ENCODE measurements around the gene DPP9.

DPP9 gene

GRCh38 chr19:4709440-4710280 is 14.0 kb downstream of the DPP9 start:
- DNase-seq (ENCODE audit: low read depth in 3 of 3) = no peak

DNA sequence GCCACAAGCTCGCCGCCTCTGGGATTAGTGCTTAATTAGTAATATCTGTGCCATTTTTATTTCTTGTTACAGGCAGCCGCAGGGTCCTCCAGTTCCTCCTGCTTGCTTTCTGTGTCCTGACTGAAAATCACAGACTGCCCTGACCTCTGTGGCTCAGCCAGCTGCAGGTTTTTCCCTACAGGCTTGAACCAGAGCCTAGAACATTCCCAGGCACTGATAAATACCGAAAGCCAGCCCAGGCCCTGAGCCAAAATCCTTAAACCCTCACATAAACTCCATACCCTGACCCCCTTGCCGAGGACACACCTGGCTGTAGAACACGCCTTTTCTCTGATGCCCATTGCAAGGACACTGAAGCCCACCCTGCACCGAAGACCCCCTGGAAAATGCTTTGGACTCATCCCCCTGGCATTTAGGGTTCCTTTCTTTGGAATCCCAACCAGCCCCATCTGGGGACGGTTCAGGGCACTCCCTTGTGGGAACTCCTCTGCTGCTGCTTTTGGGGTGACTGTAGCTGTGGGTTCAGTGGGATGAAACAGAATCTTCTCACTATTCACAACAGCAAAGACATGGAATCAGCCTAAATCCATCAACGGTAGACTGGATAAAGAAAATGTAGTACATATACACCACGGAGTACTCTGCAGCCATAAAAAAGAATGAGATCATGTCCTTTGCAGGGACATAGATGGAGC is 15.5 kb downstream of the DPP9 start:
- DNase-seq (ENCODE audit: low read depth in 3 of 3) = no peak

DNA sequence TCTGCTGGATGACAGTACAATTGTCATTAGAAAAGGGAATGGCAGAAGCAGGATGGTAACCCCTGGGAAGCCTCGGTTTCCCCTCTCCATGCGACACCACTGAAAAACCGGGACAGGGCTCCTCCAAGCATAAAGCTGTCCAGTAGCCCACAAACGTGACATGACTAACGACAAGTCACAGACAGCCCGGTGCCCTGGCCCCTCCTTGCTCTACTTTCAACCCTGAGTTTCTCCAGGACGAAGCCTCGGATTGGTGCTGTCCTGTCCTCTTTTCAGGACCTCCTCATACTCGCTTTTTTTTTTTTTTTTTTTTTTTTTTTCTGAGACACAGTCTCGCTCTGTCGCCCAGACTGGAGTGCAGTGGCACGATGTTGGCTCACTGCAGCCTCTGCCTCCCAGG is 16.3 kb downstream of the DPP9 start:
- no peak for DNase-seq (ENCODE audit: low read depth in 3 of 3)

DNA sequence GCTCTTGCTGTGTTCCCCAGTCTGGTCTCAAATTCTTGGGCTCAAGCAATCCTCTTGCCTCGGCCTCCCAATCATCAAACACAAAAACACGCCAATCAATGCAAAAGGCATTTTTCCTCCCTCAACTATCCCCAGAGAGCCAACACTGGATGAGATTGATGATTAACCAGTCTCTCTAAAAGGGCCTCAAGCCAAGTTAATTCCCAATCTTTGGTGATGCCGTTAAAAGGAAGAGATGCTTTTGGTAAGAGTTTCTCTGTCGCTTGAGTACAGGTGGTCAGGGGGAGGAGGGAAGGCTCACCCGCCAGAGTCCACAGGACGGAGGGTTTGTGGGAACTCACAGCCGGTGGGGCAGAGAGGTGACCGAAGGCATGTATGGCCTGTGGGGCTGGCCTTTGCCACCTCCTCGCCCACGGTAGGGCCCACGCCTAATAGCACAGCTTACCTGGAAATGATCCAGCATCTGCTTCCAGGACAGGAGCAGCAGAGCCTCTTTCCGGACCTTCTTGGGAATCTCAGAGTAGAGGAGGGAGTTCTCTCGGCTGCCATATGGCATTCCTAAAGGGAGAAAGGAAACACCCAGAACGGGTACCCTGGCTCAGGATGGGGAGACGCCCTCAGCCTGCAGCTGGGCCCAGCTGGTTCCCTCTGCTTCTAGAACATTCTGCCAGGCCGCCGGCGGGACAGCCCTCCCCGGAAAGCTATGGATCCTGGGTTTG is 18.1 kb downstream of the DPP9 start:
- no peak for DNase-seq (ENCODE audit: low read depth in 3 of 3)

- no peak for DNase-seq (ENCODE audit: low read depth in 3 of 3)
Observed at GRCh38 chr19:4704317-4704673, 19.3 kb downstream of the DPP9 start.

DNA sequence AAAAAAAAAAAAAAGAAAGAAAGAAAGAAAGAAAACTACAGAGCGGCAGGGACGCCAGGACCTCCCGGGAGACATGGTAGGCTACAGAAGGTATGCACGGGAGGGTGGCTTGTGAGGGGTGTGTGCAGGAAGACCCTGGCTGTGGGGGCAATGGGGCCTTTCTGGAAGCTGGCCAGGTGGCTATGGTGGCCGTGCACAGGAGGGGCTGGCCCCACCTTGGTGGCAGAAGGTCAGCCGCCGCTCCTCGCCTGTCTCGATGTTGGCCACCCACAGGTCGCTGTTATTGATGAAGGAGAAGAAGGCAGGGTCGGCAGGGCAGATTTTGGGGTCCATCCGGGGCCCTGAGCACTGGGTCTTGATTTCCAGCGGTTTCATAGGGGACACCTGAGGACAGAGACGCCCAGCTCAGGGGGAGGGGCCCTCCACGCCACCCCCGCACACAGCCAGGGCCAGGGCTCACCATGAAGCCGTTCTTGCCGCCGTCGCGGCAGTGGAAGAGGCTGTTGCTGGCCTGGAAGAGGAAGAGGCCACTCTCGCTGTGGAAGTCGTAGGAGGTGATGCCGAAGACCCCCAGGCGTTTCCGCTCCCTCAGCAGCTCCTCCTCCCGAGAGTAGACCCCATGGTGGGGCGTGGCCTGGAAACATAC is 19.8 kb downstream of the DPP9 start:
- no peak for DNase-seq (ENCODE audit: low read depth in 3 of 3)

- DNase-seq (ENCODE audit: low read depth in 3 of 3) = no peak
Observed at GRCh38 chr19:4702764-4703163, 20.9 kb downstream of the DPP9 start.

GRCh38 chr19:4701557-4701956 is 22.1 kb downstream of the DPP9 start:
- no peak for DNase-seq (ENCODE audit: low read depth in 3 of 3)

- no peak for DNase-seq (ENCODE audit: low read depth in 3 of 3)
Observed at GRCh38 chr19:4700693-4700970, 23.0 kb downstream of the DPP9 start.

- DNase-seq (ENCODE audit: low read depth in 3 of 3) = no peak
Observed at GRCh38 chr19:4699826-4700692, 23.6 kb downstream of the DPP9 start.

DNA sequence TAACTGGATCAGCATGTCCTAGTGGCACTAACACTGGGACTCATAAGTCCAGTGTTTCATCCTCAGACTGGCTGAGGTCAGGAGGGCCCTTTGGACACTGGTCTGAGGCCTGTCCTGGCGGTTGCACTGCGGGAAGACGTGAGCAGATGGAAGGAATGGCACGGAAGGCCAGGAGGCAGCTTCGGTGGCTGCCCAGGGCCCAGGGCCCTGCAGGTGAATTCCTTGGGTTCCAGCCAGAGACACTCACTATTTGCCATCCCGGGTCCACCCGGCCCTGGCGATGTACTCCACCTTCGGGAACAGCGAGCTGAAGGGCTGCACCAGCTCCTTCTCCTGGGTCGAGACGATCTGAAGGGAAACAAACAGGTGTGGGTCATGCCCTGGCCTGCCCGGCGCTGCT is 26.3 kb downstream of the DPP9 start:
- no peak for DNase-seq (ENCODE audit: low read depth in 3 of 3)

DNA sequence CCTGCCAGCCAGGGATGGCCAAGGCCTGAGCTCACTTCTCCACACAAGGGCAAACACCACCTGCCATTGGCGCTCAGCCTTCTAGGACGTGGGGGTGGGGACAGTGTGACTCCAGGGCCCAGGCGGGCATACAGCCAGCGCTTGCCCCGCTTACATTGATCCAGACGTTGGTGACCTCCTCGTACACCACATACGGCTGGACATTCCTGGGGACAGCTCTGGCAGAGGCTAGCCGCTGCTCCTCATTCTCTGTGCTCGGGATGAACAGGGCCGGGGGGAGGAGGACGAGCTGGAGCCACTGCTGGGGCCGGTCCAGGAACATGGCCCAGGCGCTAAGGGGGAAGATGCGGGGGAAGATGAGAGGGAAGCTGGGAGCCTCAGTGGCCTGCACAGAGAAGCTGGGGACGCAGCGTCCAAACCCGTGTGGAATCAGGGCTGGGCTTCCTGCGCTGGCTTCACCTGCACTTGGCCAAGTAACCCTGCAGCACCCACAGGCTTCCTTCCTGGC is 28.4 kb downstream of the DPP9 start:
- no peak for DNase-seq (ENCODE audit: low read depth in 3 of 3)

DNA sequence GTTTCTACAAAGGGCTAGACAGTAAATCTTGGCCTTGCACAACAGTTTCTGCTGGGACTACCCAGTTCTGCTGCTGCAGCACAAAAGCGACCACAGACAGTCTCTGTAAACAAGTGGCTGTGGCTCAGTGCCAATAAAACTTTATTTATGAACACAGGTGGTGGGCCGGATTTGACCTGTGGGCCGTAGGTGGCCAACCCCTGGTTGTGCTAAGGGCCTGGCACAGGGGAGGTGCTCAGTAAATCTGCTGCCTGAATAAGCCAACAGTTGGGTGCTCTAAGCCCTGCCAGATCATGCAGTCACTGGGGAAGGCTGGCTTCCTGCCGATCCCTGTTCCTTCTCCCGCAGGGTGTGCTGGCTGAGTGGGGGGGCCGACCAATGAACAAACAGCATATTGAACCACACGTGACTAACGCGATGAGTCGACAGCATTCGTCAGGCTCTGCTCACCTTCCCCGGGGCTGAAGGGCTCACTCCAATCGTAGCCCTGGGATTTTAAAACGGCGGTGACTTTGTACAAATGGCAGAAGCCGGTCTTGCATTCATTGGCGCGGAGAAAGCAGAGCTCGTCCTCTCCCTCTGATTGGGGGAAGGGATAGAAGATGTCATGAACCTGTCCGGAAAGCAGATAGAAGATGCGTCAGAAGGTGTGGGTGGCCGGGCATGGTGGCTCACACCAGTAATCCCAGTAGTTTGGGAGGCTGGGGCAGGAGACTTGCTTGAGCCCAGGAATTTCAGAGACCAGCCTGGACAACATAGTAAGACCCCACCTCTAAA is 29.2 kb downstream of the DPP9 start:
- DNase-seq (ENCODE audit: low read depth in 3 of 3) = no peak

DNA sequence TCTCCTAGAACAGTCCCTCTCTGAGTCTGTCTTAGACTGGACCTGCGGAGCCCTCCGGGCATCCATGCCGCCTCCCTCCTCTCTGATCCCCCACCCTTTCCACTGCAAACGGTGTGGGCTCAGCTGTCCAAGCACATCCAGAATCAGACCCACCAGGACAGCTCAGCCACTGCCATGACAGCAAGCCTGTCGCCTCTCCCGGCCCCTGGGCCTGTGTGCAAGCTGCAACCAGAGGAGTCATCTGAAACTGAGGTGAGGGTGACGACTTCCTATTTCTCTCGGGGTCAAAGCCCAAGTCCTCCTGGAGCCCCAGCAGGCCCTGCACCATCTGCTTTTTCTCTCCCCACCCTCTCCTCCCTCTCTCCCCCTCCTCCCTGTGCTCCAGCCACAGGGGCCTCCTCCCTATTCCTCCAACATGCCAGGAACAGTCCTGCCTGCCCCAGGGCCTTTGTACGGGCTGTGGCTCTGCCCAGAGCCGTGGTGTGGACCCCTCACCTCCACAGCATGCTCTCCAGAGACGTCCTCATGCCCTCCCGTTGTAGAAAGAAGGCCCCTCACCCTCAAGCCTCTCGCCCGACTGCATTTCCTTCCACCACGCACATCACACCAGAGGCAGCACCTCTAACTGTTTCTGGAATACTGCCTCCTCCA is 30.0 kb downstream of the DPP9 start:
- DNase-seq (ENCODE audit: low read depth in 3 of 3) = no peak

DNA sequence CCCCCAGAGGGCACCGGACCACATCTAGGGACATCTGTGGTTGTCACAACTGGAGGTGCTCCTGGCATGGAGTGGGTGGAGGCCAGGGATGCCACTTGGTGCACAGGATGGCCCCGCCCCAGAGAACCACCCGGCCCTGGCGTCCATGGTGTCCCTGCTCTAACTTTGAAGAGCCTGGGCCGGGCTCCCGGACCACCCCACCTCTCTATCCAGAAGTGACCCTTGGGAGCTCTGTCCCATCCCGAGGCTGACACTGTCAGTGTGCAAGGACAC is 30.6 kb downstream of the DPP9 start:
- DNase-seq (ENCODE audit: low read depth in 3 of 3) = no peak

DNA sequence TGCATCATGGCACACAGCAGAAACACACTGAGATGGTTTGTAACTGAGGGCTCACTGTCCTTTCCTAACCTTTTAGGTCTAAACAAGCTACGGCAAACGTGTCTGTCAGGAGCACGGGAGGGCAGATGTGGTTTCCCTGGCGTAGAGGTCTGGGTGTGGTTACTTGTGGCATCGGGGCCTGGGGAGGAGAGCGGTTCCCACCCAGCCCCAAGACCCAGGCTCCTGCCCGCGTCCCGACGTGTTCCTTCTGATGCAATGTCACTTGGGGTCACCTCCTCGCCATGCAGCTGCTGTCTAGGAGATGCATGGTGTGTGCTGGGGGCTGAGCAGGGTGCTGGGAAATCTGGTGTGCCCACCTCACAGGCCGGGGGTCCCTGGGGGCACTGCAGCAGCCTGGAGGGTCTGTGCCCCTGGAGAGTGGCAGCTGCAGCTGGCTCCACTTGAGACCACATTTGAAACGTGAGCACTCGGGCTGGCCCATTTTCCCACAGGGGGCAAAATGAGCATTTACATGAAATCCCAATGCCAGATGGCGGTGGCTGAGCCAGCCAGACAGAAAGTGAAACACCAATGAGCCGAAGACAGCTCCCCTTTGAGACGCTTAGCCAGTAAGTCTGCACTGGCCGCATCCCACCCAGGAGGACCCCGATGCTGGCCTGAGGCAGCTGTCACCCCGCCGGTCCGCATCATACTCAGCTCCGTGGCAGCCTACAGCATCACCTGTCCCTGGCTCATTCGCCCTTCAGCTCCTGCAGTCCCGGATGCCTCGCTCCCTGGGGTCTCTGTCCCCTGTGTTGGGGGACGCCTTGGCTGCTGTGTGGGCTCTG is 31.2 kb downstream of the DPP9 start:
- no peak for DNase-seq (ENCODE audit: low read depth in 3 of 3)

DNA sequence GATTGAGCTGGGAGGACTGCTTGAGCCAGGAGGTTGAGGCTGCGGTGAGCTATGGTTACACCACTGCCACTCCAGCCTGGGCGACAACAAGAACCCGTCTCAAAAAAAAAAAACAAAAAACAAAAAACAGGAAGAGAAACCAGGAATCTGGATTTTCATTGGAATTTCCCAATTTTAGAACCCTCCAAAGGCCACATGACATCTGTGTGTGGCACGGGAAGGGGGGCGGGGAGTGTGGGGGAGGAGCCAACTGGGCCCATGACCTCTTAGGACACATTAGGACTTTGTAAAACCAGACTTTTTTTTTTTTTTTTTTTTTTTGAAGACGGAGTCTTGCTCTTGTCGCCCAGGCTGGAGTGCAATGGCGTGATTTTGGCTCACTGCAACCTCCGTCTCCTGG is 32.3 kb downstream of the DPP9 start:
- DNase-seq (ENCODE audit: low read depth in 3 of 3) = no peak

DNA sequence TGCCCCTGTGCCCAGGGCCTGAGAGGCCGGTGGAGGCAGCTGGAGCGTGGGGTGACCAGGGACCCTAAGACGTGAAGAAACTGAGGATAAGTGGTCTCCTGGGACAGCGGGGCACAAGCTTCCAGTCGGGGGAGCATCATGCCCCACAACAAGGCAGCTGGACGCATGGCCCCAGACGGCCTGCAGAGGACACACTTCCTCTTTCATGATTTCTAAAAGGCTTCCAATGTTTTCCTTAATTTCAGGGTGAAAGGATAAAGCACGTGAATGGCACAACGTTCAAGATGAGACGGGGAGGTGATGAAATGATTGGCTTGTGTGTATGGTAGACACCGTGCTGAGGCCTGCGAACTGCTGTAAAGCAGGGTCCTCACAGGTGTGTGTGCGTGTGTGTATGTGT is 33.3 kb downstream of the DPP9 start:
- DNase-seq (ENCODE audit: low read depth in 3 of 3) = no peak

- DNase-seq (ENCODE audit: low read depth in 3 of 3) = no peak
Observed at GRCh38 chr19:4689403-4689802, 34.2 kb downstream of the DPP9 start.
